D721Med (cell line): ENCODE data around the gene AXL.
A peak's percentile ranks its signal among the peaks of the same experiment; 100 is the strongest.

Experiments used
- DNase-seq: peaks from one replicate; pipeline ENCODE4 v3.0.0; 2011; ENCODE audit warnings: low spot score; ENCODE audit not compliant: insufficient read length
- FAIRE-seq: peaks from 2 replicates; lab custom pipeline; 2011; peaks lifted over from hg19 to GRCh38; lab: Jason Lieb, UNC
- TF ChIP-seq, protein P1 (sequence below): IDR thresholded peaks from 2 replicates; pipeline ENCODE4 v1.5.1; 2012; ENCODE audit warnings: mild to moderate bottlenecking, control low read depth; ENCODE audit not compliant: insufficient read depth; ENCODE audit errors: missing control alignments

AXL gene

DNA sequence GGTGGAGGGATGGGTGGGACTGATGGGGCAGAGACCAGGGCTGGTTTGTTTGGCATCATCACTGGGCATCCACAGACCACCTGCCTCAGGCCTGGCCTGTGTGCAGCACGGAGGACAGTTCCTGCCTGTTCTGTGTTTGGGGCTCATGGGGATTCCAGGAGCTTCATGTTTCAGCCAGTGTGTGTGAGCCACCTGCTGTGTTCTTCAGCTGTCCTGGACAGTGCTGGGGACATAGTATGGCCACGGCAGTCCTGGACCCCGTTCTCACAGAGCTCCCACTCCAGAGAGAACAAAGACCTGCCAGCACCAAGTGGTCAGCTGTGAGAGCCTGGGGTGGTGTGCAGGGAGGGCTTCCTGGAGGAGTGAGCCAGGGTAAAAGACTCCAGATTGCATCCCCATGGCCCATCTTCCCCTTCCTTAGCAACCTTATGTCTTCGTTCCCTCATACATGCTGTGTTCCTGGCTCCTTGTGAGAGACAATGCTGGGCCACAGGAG lies 89.0 kb downstream of the AXL start:
- no peak for FAIRE-seq
- TF ChIP-seq, protein P1, sequence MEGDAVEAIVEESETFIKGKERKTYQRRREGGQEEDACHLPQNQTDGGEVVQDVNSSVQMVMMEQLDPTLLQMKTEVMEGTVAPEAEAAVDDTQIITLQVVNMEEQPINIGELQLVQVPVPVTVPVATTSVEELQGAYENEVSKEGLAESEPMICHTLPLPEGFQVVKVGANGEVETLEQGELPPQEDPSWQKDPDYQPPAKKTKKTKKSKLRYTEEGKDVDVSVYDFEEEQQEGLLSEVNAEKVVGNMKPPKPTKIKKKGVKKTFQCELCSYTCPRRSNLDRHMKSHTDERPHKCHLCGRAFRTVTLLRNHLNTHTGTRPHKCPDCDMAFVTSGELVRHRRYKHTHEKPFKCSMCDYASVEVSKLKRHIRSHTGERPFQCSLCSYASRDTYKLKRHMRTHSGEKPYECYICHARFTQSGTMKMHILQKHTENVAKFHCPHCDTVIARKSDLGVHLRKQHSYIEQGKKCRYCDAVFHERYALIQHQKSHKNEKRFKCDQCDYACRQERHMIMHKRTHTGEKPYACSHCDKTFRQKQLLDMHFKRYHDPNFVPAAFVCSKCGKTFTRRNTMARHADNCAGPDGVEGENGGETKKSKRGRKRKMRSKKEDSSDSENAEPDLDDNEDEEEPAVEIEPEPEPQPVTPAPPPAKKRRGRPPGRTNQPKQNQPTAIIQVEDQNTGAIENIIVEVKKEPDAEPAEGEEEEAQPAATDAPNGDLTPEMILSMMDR = no peak
- no peak for DNase-seq

DNA sequence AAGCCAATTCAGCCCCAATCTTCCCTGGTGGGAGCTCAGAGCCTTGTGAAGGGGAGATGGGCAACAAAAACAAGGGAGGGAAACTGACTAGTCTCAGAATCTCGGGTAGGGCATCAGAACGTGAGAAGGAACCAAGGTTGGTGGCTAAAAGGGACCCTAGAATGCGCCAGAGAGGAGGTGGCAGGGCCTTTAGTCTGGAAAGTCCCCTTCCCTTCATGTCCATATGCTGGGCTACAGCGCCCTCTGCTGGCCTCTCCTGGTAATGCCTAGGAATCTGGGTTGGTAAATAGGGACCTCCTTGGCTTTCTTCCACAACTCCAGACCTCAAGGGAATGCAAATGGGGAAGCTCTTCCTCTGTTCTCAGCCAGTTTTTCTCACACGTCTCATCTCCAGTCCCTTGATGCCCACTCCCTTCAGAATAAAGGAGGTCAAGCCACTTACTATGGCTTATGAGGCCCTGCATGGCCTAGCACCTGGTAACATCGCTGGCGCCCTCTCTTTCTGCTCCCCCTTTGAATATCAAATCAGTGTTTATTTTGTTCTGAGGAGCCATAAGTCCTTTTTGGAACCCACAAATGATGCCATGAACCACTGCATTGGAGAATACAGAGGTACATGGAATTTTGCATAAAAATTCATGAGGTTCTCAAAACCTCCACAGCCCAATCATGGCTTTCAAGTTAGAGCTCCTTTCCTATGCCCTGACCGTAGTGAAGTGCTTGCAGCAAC lies 89.6 kb downstream of the AXL start:
- TF ChIP-seq, protein P1 = peak; percentile 96
- DNase-seq = no peak
- FAIRE-seq = no peak

DNA sequence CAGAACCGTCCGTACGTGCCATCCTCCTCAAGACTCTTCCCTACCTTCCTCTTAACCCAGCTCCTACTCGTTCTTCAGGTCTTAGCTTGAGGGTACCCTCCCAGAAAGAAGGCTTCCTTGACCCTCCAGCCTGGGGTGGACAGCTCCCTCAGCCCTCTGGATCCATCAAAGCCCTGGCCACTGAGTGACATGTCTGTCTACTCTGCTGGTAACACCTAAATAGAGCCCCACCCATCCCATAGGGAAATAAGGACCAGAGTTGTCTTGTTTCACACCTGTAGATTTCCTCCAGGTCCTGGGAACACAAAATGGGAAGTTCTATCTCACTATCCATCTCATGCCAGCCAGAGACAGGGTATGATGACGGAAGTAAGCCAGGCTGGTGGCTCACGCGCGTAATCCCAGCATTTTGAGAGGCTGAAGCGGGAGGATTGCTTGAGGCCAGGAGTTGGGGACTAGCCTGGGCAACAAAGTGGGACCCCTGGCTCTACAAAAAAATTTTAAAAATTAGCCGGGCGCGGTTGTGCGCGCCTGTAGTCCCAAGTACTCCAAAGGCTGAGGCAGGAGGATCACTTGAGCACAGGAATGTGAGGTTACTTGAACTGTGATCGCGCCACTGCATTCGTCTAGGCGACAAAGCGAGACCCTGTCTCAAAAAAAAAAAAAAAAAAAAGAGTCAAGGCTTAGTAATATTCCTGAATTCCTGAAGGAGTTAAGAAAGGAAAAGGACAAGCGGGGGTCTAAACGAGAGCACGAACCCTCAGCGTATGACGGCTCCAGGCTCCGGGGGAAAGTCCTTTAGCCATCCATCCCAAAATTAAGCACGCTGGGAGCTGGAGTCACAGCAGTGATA lies 90.4 kb downstream of the AXL start:
- no peak for FAIRE-seq
- TF ChIP-seq, protein P1 = no peak
- no peak for DNase-seq

DNA sequence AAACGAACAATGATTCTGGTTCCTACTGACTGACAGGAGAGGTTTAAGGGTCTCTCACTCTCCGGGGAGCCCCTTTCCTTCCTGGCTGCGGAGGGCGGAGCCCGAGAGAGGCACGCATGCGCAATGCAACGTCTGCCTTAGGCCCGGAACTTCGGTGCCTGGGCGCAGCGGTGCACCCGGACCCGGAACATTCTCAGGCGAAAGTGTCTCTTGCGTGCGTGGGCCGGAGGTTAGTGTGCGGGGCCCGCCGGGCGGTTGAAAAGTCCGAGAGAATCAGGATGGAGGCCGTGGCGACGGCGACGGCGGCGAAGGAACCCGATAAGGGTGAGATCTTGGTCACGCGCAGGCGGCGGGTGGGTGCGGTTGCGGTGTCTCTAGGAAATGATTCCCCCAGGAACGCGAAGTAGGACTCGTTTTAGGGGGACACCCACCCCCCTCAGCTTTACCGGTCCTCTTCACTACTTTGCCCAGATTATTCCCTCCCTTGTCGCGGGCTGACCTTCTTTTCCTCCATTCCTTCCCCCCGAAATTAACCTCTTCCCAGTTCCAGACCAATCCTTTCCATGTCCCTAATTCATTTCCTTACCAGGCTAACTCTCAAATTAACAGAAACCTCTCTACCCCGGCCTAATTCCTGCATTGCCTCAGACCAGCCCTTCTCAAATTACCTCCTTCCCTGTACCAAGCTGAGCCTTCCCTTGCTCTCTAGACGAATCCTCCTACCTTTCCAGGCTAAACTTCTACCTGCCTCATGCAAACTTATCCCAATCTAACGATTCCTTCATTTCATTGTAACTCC lies 91.2 kb downstream of the AXL start, which contains the start of gene CCDC97:
Gene CCDC97 (plus strand): TSS at position 140 of the 799 bp plus-strand sequence. CDS start 139 bp downstream, at position 279.
- no peak for FAIRE-seq
- TF ChIP-seq, protein P1 = no peak
- DNase-seq = peak; percentile 79

DNA sequence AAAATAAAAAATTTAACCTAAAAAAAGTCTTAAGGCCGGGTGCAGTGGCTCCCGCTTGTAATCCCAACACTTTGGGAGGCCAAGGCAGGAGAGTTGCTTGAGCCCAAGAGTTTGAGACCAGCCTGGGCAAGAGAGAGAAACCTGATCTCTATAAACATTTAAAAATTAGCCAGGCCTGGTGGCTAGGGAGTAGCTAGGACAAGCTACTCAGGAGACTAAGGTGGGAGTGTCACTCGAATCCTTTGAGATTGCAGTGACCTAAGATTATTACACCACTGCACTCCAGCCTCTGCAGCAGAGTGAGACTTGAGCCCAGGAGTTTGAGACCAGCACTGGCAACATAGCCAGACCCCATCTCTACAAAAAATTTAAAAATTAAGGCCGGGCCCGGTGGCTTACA lies 92.0 kb downstream of the AXL start:
- TF ChIP-seq, protein P1 = no peak
- FAIRE-seq (no peak), DNase-seq (no peak)
